Ureter (tissue), 1 donor: Measurements from ENCODE around the gene CLMN. TPM values are rescaled to one million over a fixed set of nuclear protein-coding genes. Genes with fewer than 3 reads are reported as not detected.
"Not testable (repeated sequence)": the region's sequence is repeated elsewhere in the genome, so short reads cannot be mapped to it uniquely, and the experiment has no call there.

Source experiments
- DNase-seq: peaks from one replicate; pipeline ENCODE4 v3.0.0-alpha.2; 2020; ENCODE audit warnings: low spot score
- total RNA-seq: library from RNA; stranded (reverse); gene quantifications from one replicate; pipeline ENCODE4 v1.2.4, GENCODE V29; 2023
- donor health status: DM: yes; HTN: yes; CAD: no.

Gene CLMN
- total RNA-seq, 1 donor from 2014 or later: 91.9 TPM

DNA sequence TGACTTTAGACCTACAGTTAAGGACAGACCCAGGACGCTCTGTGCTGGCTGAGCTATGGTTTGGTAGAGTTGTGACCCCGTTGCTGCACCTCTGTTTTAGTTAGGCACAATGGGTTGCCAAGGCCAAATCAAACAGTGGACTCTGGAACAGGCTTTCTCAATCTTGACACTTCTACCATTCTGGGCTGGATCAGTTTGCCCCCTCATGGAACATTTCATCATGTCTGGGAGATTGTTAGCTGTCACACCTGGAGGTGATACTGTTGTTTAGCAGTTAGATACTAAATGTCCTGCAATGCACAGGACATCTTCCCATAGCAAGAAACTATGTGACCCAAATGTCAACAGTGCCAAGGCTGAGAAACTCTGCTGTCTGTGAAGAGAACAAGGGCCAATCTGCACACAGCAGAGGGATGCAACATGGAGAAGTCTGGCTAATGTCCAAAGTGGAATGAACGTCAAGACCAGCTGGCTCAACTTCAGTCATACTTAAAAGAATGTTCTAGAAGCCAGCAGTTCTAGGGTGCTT lies 96.8 kb downstream of the CLMN start:
- no peak for DNase-seq

DNA sequence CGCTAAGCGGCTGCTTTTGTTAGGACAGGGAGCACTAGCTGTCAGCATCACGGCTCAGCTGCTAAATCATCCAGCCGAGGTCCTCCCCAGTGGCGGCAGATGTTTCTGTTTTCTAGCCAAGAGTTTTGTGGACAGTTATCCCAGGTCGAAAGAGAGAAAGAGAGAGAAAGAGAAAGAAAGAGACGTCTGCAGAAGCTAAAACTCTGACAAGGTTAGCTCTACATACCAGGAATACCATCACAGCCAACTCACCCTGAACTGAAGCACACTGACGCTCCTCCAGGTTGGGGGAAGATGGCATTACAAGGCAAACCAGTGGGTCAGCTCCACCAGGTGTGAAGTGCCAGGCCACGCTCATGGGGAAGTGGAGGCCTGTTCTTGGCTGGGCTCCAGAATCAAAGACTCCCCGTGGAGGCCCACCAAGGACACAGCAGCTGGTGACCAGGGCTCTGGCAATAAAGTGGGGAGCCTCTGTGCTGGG lies 97.5 kb downstream of the CLMN start:
- DNase-seq: no peak

GRCh38 chr14:95221531-95221930 lies 98.2 kb downstream of the CLMN start:
- DNase-seq: no peak

- DNase-seq: no peak
Measured at GRCh38 chr14:95220663-95221231, 99.0 kb downstream of the CLMN start.

DNA sequence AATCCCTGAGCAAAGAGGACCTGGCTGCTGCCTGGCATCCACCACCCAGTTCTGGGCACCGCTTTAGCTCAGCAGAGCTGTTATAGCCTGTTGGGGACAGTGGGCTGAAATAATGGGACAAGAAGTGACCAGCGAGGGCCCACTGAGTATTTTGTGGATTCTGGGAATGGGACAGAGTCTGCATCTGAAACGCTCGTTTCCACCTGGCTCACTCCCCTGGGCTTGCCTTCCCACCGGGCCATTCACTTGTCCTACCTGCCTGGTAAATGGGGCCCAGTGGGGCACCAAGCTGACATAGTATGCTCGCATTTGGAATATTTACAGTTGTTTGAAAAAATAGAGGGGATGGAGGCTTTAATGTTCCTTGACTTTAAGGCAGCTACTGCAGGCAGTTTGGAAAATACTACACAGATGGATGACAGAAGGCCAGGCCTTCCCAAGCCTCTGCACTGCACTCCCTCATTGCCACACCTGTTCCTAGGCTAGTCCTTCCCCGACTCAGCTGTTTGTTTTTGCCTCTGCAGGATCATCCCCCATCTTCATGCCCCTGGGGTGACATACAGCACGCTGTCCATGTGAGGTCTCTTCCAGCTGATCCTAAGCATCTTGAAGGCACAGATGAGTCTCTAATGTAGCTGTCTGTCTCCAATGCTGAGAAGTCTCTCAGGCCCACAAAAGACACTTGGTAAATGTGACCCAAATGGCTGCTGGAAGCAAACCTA lies 101.1 kb downstream of the CLMN start:
- no peak for DNase-seq

- no peak for DNase-seq
Measured at GRCh38 chr14:95218006-95218405, 101.7 kb downstream of the CLMN start.

DNA sequence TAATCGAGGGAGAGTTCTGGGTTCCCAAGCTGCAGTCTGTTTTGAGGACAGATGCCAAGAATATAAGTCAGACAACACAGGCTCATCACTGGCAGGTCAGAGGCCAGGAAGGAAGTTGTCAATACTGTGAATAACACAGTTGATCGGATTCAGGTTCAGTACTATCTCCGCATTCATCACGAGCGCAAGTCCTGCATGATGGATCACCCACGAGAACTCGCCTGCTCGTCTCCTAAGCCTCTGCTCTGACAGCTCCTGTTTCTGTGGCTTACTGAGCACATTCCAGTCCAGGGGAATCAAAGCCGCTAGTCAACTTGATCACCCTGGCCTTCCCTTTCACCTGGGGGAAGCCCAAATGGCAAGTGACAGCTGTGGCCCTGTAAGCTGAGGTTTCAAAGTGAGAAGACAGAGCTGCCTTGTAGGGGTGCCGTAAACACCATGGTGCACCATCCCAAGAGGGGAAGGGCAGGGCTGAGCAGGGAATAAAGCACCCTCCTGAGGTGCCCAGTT lies 102.3 kb downstream of the CLMN start:
- no peak for DNase-seq

- no peak for DNase-seq
Measured at GRCh38 chr14:95216008-95216407, 103.7 kb downstream of the CLMN start.

- no peak for DNase-seq
Measured at GRCh38 chr14:95215094-95215725, 104.5 kb downstream of the CLMN start.

DNA sequence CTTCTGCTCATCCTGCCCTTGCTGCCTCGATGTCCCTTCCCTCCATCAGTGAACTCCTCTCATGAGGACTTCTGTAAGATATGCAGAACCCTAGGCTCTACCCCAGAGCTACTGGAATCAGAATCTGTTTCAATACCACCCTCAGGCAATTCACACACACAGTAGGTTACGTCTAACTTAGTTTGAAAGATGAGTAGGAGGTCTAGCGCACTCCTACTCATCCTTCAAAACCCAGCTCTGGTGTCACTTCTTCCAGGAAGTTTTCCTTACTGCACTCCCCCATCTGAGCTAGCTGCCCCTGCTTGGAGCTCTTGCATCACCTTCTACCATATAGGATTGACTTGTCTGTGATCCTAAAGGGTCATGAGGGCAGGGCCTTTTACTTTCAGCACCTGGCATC lies 105.9 kb downstream of the CLMN start:
- DNase-seq: no peak

GRCh38 chr14:95211721-95212504 lies 107.8 kb downstream of the CLMN start:
- no peak for DNase-seq

- DNase-seq: no peak
Measured at GRCh38 chr14:95210699-95211098, 109.0 kb downstream of the CLMN start.

GRCh38 chr14:95208598-95208997 lies 111.1 kb downstream of the CLMN start:
- no peak for DNase-seq

DNA sequence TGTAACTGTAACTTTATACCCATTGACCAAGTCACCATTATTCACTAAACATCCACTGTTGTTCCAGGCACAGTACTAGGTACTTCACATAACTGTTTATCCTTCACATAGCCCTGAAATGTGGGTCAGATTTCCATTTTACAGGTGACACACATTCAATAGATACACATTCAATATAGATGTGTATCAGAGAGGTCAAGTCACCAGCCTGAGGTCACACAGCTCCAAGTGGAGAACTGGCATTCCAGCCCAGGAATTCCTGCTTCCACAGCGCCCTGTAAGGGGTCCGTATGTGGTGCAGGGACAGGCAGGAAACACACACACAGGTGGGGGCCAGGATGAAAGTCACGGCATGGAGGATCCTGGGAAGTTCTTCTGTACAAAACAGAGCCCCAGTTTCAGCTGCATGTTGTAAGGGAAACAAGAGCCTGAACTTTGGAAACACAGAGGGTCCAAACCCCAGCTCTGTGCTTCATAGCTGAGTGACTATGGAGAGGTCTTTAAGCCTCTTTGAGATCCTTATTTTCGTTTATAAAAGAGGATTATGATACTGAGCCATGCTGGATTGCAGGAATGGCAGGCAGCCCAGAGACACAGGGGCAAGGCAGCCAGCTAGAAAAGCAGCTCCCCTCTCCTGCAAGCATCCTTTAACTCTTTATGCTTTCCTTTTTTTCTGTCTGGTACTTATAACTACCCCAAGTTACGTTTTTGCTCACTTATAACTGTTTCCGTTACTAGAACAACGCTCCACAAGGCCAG lies 112.1 kb downstream of the CLMN start:
- no peak for DNase-seq

- no peak for DNase-seq
Measured at GRCh38 chr14:95206534-95206933, 113.2 kb downstream of the CLMN start.

DNA sequence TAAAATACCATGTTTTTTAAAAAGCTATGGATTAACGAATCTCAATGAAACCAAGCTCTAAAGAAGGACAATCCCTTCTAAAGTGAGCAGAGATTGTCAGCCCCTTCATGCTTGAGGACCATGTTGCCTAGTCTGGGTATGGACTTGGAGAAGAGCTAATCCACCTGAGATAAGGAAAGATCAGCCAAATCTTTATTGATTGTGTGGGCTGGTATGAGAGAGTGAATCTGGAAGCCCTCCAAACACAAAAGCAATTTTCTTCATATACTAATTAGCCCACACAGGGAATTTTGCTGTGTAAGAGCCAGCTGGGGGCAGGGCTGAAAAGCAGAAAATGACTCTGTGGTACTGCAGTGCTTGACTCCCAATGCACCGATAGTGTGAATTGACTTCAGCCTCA lies 115.0 kb downstream of the CLMN start:
- DNase-seq: no peak

DNA sequence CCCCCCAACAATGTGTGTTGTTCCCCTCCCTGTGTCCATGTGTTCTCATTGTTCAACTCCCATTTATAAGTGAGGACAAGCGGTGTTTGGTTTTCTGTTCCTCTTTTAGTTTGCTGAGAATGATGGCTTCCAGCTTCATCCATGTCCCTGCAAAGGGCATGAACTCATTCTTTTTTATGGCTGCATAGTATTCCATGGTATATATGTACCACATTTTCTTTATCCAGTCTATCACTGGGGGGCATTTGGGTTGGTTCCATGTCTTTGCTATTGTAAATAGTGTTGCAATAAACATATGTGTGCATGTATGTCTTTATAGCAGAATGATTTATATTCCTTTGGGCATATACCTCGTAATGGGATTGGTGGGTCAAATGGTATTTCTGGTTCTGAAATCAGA lies 118.0 kb downstream of the CLMN start:
- not testable (repeated sequence) for DNase-seq

- peak; percentile 26 for DNase-seq
Measured at GRCh38 chr14:95200404-95200803, 119.3 kb downstream of the CLMN start.

GRCh38 chr14:95199298-95199983 lies 120.3 kb downstream of the CLMN start:
- no peak for DNase-seq

DNA sequence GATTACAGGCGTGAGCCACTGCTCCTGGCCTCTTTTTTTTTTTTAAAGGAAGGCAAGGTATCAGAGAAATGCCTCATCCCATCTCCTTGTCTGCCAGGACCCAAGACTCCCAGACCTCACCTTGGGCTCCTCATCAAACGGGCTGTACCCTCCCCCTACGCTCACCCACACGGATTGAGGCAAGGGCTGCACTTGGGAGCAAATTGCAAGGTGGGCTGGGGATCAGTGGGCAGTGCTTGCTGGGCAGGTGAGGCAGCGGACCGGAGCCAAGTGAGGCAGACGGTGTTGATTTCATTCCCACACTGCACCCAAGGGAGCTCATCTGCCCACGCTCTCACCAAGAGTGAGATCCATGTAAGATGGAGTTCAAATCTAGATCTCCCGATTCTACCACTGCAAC lies 121.4 kb downstream of the CLMN start:
- no peak for DNase-seq

DNA sequence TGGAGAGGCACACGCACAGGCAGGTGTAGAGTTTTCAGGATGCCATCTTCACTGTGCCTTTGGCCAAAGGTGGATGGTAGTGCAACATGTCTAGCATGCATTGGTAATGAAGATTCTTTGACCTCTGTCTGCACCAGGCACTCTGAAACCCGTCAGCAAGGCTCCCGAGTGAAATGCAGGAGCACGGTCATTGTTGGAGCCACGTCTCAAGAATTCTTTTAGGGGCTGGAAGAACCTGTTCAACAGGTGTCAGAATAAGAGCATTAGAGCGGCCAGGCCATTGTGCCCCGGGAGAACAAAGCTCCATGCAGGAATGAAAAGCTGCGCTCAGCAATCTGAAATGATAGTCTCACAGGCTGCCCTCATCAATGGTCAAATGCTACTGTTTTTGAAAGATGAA lies 122.2 kb downstream of the CLMN start:
- DNase-seq: no peak
